ENCODE data around the gene HOXA10. TPM values are rescaled to one million over a fixed set of nuclear protein-coding genes. Genes with fewer than 3 reads are reported as not detected.

Gene HOXA10
- total RNA-seq, 1 experiment from 2014 or later: 9.5 TPM

DNA sequence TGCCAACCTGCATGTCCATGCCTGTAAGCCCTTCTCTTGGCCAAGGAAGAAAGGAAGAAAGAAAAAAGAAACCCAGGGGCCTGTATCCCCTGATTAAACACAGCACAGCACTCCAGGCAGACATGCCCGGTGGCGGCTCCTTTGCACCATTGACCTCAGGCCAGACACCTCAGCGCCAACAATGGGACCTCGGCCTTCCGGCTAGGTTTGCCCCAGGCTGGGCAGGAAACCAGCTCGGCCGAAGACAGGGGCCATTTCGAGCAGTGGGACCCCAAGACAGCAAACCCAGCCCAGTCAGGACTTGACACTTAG is 2.8 kb downstream of the HOXA10 start:
- Mint-ChIP-seq H3K27ac (ENCODE audit: unreplicated experiment) (no peak overlapping the region), H3K9me3 (ENCODE audit: unreplicated experiment) (no peaks in the 10 kb centered on the region), H3K36me3 (ENCODE audit: insufficient read depth, unreplicated experiment) (peaks cover 16% of the 10 kb centered on the region), H3K4me3 (ENCODE audit: unreplicated experiment) (peak overlapping the region; percentile 74), H3K4me1 (ENCODE audit: low read depth, unreplicated experiment) (peaks cover 11% of the 10 kb centered on the region), H3K27me3 (ENCODE audit: insufficient read depth, unreplicated experiment) (no peaks in the 10 kb centered on the region)
- ChIA-PET POLR2A (no interaction called here), CTCF (no interaction called here)
- Histone ChIP-seq H3K4me3 (ENCODE audit: low read depth, low read length) (no peak overlapping the region), H3K4me1 (peaks cover 12% of the 10 kb centered on the region), H3K27me3 (replicated peaks; ENCODE audit: control insufficient read depth, insufficient read depth, low read length) (peaks cover 2% of the 10 kb centered on the region), H3K36me3 (ENCODE audit: control insufficient read depth, insufficient read depth, low read length) (no peaks in the 10 kb centered on the region), H3K9me3 (no peaks in the 10 kb centered on the region)
- intact Hi-C loops (cut with micrococcal nuclease; ENCODE audit: unreplicated experiment): no loop called here
- peak in 1 of 2 experiments; percentile 28 for DNase-seq
- BruUV-seq (replicated peaks): no TSS peak
- TF ChIP-seq, protein P1, sequence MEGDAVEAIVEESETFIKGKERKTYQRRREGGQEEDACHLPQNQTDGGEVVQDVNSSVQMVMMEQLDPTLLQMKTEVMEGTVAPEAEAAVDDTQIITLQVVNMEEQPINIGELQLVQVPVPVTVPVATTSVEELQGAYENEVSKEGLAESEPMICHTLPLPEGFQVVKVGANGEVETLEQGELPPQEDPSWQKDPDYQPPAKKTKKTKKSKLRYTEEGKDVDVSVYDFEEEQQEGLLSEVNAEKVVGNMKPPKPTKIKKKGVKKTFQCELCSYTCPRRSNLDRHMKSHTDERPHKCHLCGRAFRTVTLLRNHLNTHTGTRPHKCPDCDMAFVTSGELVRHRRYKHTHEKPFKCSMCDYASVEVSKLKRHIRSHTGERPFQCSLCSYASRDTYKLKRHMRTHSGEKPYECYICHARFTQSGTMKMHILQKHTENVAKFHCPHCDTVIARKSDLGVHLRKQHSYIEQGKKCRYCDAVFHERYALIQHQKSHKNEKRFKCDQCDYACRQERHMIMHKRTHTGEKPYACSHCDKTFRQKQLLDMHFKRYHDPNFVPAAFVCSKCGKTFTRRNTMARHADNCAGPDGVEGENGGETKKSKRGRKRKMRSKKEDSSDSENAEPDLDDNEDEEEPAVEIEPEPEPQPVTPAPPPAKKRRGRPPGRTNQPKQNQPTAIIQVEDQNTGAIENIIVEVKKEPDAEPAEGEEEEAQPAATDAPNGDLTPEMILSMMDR (IDR thresholded peaks at IDR 0.05; ENCODE audit: insufficient read depth in 1 of 2, low read depth in 1 of 2, low read length in 1 of 2, severe bottlenecking in 1 of 2, unreplicated experiment in 1 of 2): no peak

DNA sequence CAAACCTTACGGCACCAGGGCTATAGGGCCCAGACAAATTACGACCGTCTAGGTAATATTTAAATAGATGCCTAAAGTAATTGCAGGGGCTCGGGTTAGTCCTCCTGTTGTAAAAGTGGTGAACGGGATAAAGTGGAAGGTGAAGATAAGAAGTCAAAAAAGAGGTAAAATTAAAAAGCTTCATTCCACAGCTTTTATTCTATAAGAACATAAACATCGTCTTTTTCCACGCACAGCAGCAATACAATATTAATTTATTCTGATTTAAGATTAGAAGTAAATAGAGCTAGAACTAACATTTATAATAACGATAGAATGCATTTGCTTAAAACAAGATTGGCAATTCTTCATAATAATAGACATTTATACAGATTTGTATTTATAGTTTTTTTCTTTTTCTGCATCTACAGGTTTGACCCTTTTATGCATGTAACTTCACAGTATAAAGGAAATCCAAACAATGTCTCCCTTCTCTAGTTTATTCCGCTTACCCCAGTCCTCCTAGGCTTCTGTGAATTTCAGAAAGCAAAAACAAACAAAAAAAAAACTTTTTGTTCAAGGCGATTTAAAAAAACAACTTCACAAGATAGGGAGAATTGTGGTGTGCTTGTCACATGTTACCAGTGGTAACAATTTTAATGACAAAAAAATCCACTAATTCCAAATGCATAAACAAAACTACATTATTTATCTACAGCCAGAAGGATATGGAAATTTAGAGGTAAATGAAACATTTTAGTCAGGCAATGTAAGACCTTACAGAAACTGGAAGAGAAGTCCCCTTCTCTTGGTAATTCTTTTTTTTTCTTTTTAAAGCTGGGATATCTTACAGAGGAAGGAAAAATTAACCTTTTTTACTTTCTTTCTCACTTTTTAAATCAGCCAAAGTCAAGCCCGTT is 3.4 kb downstream of the HOXA10 start:
- ChIA-PET POLR2A (no interaction called here), CTCF (interaction anchor here (1.4 to 2.8 kb wide), 2 partner anchors 9 to 10 kb away, joined by 7 to 12 read pairs; no protein-coding TSS in a partner anchor)
- H3K9me3 ChIP-seq: no peaks in the 10 kb centered on the region
- Mint-ChIP-seq H3K4me1 (ENCODE audit: low read depth, unreplicated experiment) (peaks cover 11% of the 10 kb centered on the region), H3K9me3 (ENCODE audit: unreplicated experiment) (no peaks in the 10 kb centered on the region), H3K27ac (ENCODE audit: unreplicated experiment) (no peak overlapping the region), H3K36me3 (ENCODE audit: insufficient read depth, unreplicated experiment) (peaks cover 16% of the 10 kb centered on the region), H3K4me3 (ENCODE audit: unreplicated experiment) (peak overlapping the region; percentile 90), H3K27me3 (ENCODE audit: insufficient read depth, unreplicated experiment) (no peaks in the 10 kb centered on the region)
- H3K36me3 ChIP-seq (ENCODE audit: control insufficient read depth, insufficient read depth, low read length): no peaks in the 10 kb centered on the region
- no peak for DNase-seq
- intact Hi-C loops (cut with micrococcal nuclease; ENCODE audit: unreplicated experiment): no loop called here
- H3K27me3 ChIP-seq (replicated peaks; ENCODE audit: control insufficient read depth, insufficient read depth, low read length): peaks cover 2% of the 10 kb centered on the region
- no TSS peak for BruUV-seq (replicated peaks)
- peak overlapping the region; percentile 43; the same call in 1 of the 2 replicates for H3K4me3 ChIP-seq (ENCODE audit: low read depth, low read length)
- TF ChIP-seq, protein P1 (IDR thresholded peaks at IDR 0.05; ENCODE audit: insufficient read depth in 1 of 2, low read depth in 1 of 2, low read length in 1 of 2, severe bottlenecking in 1 of 2, unreplicated experiment in 1 of 2): no peak
- H3K4me1 ChIP-seq: peaks cover 12% of the 10 kb centered on the region

DNA sequence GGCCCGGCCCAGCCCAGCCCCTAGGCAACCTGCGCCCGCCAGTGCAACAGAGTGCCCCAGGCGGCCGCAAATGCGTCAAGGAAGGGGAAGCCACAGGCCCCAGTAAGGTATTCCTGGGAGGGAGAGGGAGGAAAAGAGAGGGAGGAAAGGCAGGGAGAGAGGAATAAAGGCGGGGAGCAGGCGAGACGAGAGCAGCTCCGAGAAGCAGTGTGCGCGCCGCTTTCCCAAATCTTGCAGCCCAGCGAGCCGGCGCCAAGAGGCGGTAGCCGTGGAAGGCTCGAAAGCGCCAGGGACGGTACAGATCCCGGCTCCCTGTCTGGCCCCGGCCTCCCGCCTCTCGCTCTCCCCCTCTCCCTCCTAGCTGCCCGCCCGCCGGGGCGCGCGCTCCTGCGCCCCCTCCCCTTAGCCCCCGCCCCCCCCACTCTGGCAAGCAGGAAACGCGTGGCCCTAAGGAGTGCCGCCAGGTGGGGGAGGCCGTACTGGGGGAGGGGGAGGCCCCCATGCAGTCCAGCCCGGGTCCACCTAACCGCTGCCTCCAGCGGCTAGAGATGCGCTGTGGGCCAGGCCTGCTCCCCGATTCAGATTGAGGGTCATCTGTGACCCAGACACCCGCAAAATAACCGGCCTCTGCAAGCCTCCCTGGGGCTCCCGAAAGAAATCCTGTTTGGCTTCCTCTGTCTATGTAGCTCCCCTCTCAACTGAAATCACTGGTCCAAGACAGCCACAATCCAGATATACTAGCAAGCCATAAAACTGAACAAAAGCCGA is 4.3 kb downstream of the HOXA10 start:
- Histone ChIP-seq H3K4me1 (peaks cover 12% of the 10 kb centered on the region), H3K27me3 (replicated peaks; ENCODE audit: control insufficient read depth, insufficient read depth, low read length) (peaks cover 2% of the 10 kb centered on the region), H3K36me3 (ENCODE audit: control insufficient read depth, insufficient read depth, low read length) (no peaks in the 10 kb centered on the region), H3K4me3 (ENCODE audit: low read depth, low read length) (peak overlapping the region; percentile 43), H3K9me3 (no peaks in the 10 kb centered on the region)
- TF ChIP-seq, protein P1 (IDR thresholded peaks at IDR 0.05; ENCODE audit: insufficient read depth in 1 of 2, low read depth in 1 of 2, low read length in 1 of 2, severe bottlenecking in 1 of 2, unreplicated experiment in 1 of 2): no peak
- H3K4me3 Mint-ChIP-seq (ENCODE audit: unreplicated experiment): peak overlapping the region; percentile 90
- intact Hi-C loops (cut with micrococcal nuclease; ENCODE audit: unreplicated experiment): loop anchor here (10.0 kb wide), 1 partner anchor 965 kb away; the partner anchor contains the start of genes CBX3 and HNRNPA2B1
- ChIA-PET POLR2A (interaction anchor here (0.6 kb wide), 1 partner anchor 191 kb away, joined by 7 read pairs; no protein-coding TSS in a partner anchor), CTCF (interaction anchor here (1.4 to 2.8 kb wide), 2 partner anchors 9 to 10 kb away, joined by 7 to 12 read pairs; no protein-coding TSS in a partner anchor)
- no peaks in the 10 kb centered on the region for H3K9me3 Mint-ChIP-seq (ENCODE audit: unreplicated experiment)
- peaks cover 11% of the 10 kb centered on the region for H3K4me1 Mint-ChIP-seq (ENCODE audit: low read depth, unreplicated experiment)
- peaks cover 16% of the 10 kb centered on the region for H3K36me3 Mint-ChIP-seq (ENCODE audit: insufficient read depth, unreplicated experiment)
- no peaks in the 10 kb centered on the region for H3K27me3 Mint-ChIP-seq (ENCODE audit: insufficient read depth, unreplicated experiment)
- DNase-seq: peak in 1 of 2 experiments; percentile 51
- no TSS peak for BruUV-seq (replicated peaks)
- no peak overlapping the region for H3K27ac Mint-ChIP-seq (ENCODE audit: unreplicated experiment)

All from Caco-2 (cell line).